Omental fat pad (tissue), 4 donors: Measurements from ENCODE around the gene GNG4. TPM values are rescaled to one million over a fixed set of nuclear protein-coding genes. Genes with fewer than 3 reads are reported as not detected.

Source experiments
- ATAC-seq: fragments of 150-250 bp; one replicate; pipeline ENCODE4 v1.9.1; 2016; ENCODE audit warnings: mild to moderate bottlenecking, moderate library complexity; ENCODE audit not compliant: low FRiP score
- DNase-seq: peaks from one replicate; pipeline ENCODE4 v3.0.0-alpha.2; 2019; ENCODE audit warnings: low spot score
- CTCF ChIP-seq, 3 donors: fragments of 450-650 bp; IDR thresholded peaks; one replicate each; pipeline ENCODE4 v1.5.1; 2016 to 2017; ENCODE audit warnings: antibody characterized with exemption in 3 of 3, mild to moderate bottlenecking in 3 of 3, moderate library complexity in 2 of 3
- total RNA-seq, 4 donors: library from RNA; depleted of rRNA; stranded (reverse); fragments of >200 nt; gene quantifications; one replicate each; pipeline ENCODE4 v1.1.0, GENCODE V29; 2016

GNG4 gene
- total RNA-seq, 4 donors from 2014 or later = 0.56 to 1.2 (median 0.93) TPM; not detected in 1

DNA sequence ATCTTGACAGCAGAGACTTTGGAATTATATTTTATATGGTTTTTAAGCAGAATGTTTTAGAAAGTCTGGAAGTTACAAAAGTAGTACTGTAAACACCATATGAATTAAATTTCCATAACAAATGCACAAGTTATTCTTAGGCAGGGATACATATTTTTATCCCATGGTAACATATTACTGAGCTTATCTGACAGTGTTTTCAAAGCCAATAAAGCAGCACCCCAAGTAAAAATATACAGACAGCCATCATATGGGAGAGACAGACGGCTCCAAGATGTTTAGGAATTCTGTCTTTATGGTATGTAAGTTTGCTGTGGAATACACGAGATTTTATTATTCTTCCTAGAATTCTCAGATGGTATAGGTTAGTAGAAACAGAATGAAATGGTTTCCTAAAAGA, 12.0 kb upstream of the GNG4 start:
- DNase-seq (no peak), ATAC-seq (no peak)
- no peak for TF ChIP-seq CTCF (IDR thresholded peaks at IDR 0.05)

DNA sequence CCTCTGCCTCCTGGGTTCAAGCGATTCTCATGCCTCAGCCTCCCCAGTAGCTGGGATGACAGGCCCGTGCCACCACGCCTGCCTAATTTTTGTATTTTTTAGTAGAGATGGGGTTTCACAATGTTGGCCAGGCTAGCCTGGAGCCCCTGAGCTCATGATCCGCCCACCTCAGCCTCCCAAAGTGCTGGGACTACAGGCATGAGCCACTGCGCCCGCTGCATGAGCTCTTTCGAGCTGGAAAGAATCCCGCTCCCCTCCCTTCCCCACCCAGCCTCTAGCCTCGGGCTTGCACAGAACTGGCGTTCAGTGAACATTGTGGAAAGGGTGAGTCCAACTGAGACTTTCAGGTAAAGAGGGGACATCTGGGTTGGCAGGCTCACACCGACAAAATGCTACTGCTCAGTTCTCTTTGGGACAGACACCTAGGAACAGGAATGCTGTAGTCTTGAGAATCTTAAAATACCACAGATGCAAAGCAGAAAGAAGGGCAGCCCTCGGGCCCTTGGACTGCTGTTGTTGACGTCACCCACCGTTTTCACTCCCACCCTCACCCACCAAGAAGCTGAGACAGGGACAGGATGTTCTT, 9.7 kb upstream of the GNG4 start:
- ATAC-seq (no peak), DNase-seq (no peak)
- TF ChIP-seq CTCF (IDR thresholded peaks at IDR 0.05) = no peak

DNA sequence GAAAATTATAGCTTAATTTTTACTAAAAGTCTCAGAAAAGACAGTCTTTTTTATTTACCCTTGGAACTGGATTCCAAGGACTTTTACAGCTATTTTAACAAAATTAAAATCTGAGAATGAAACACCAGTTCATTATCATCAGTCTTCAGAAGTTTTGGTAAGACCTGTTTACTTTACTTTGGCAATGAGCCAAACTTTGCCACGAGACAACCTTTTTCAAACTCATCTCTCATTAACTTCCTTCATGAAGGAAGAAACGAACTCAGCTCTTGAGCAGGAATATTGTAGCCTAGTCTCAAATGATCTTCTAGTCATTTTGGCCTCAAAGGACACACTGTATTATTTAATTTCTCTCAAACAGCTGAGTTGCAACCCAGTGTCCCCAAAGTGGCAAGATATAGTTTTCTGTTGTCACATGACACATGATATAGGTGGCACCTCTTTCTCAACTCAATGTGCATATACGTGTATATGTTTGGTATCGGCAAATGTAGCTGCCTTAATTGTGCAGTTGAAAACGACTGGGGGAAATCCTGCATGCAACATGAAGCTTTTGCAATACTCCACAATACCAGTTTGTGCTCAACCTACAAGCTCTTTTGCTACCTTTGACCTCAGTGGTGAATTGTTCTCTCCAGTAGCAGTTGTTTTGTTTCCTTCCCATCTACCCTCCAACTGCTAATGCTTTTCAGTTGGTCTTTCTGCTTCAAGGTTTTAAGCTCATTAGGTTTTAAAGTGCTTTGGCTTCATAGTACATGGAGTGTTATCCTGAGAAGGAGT, 8.4 kb upstream of the GNG4 start:
- TF ChIP-seq CTCF (IDR thresholded peaks at IDR 0.05) = no peak

DNA sequence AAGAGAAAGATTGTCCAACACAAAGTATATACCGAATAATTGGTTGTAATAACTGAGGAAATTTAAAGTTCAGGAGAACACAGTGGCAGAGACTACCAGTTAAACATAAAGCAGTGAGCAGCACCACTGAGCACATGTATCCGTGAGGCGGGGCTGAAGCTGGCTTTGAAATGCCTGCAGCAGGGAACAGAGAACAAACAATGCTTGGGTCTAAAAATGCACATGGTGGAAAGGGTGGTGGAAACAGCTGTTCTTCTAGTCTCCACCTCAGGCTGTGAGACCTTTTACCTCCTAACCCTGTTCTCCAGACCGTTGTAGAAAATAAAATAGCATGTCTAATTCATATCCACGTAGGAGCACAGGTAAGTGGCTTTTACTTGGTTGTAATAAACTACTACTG, 7.7 kb upstream of the GNG4 start:
- no peak for TF ChIP-seq CTCF (IDR thresholded peaks at IDR 0.05)
- ATAC-seq (no peak), DNase-seq (no peak)

More for the DNA sequence above, 8.4 kb upstream of the GNG4 start:
- ATAC-seq = no peak
- DNase-seq = no peak

GRCh38 chr1:235652364-235652763, 2.8 kb upstream of the GNG4 start:
- ATAC-seq = no peak
- no peak for TF ChIP-seq CTCF (IDR thresholded peaks at IDR 0.05)
- DNase-seq = no peak

DNA sequence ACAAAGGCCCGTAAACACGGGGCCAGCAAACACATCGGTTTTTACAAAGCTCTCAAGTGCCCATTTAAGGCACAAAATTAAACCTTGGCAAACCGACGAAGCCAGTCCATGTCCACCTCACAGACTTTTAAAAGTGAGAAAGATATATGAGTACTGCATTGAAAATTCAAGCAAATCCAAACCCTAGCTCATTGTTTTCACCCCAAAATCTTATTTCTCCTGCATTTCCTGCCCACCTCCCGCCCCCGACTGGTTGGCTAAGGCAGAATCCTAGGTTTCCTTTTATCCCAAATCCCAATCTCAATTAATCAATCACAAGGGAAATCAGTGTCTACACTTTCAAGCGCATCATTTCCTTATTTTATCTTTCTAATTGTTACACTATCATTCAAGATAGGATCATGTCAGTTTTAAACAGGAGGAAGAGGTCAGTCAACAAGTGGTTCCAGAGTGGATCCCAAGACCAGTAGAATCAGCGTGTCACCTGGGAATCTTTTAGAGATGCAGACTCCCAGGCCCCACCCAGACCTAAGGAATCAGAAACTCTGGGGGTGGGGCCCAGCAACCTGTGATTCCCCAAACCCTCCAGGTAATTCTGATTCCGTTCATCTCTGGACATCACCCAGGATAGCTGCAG, 1.7 kb upstream of the GNG4 start:
- TF ChIP-seq CTCF (IDR thresholded peaks at IDR 0.05) = no peak
- no peak for ATAC-seq

More for the DNA sequence above, 1.7 kb upstream of the GNG4 start:
- DNase-seq = no peak
